Hippocampal formation (tissue), 2 donors: Measurements from ENCODE around the gene CD52.
"Not testable (repeated sequence)": the region's sequence is repeated elsewhere in the genome, so short reads cannot be mapped to it uniquely, and the experiment has no call there.

Source experiments
- DNase-seq, 2 donors: peaks; one replicate each; lab custom pipeline; 2025; lab: John Stamatoyannopoulos, UW

Gene CD52

DNA sequence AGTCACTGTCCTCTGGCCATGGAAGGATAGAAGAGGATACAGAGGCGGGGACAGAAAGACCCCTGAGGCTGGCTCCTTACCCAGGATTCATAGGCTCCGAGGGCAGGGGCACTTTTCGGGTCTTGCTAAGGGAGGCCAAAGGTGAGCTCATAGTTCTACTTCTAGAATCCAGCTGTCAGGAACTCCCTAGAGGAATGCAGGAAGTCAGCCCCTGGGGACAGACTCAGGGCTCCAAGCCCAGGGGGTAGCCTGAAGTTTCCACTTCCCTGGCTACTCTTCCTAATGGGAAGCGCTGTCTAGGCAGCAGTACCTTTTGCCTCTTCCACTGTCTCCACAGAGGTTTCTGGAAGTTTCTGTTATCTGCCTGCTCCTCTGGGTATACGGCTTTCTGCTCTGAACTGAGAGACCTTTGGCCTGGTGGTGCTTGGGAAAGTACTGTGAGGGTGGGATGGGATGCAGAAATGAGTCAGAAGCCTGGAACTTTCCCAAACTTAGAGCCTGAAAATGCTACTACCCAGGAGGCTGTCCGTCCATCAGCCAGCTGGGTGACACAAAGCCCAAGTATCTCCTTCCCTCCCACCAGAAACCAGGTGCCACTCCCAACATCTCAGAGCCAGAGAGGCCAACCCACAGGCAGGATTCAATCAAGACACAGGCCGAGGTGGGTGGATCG lies 14.9 kb upstream of the CD52 start:
- DNase-seq: no peak

DNA sequence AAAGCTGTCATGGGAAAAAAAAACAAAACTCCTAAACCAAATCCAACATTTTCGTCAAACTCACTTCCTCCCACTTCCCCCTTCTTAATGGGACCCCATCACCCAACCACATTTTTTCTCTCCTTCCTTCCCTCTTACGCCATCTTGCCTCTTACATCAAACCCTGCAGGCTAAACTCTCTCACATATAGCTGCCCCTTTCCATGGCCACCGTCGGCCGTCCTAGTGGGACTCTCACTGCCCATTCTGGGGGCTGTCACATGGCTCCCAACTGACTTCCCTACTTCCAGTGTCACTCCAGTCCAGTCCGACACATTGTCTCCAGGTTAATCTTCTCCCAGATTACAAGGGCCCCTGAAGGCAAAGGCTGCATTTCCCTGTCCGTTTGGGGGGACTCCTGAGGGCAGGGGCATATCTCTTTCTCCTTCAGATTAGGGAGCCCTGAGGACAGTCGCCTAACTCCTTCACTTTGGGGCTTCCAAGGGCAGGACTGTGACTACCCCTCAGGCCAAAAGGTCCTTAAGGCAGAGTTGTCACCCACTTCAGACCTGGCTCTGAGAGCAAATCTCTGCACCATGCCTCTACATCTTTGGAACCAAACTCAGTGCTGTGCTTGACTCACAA lies 12.0 kb upstream of the CD52 start:
- no peak for DNase-seq

DNA sequence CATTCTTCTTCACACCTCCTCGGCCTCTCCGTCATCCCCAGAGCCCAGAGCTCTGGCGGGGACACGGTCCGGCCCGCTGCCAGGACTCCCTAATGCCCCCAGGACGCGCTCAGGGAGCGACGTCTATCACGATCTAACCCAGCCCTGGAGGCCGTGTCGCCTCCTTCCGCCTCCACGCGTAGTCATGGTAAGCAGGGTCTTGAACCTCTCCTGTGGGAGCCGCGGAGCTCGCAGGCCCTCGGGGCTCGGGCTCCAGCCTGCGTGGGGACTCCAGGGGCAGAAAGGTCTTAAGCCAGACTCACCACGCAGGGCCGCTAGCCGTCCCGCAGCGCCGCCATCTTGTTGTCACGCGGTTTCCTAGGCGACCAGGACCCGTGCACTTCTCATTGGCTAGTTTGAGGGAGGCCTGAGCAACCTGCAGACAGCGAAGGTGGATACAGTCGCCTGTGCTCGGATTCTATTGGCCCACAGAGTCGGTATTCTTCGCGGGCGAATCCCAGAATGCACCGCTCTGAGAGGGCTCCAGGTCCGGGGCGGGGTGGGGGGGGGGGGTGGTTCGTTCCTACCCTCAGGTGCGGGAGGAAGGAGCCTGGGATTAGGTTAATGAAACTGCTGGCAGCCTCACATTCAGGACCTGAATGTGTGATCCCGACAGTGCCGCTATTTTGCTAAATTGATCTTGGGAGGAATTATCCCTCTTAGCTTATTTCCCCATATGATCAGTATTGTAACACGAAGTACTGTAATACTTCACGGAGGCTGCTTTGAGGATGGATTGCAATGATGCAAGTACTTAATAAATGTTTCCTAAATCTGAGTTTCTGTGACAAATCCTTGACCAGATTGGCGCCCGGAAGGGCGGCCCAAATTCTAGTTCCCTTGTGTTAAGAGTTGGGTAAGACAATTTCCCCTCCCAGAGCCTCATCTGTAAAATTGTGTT lies 11.2 kb upstream of the CD52 start, which contains the start of gene UBXN11:
Gene UBXN11 (minus strand): TSS at position 347 of the 940 bp plus-strand sequence. CDS start 3,753 bp downstream, outside the sequence.
- DNase-seq: peak; percentile 79 to 81

DNA sequence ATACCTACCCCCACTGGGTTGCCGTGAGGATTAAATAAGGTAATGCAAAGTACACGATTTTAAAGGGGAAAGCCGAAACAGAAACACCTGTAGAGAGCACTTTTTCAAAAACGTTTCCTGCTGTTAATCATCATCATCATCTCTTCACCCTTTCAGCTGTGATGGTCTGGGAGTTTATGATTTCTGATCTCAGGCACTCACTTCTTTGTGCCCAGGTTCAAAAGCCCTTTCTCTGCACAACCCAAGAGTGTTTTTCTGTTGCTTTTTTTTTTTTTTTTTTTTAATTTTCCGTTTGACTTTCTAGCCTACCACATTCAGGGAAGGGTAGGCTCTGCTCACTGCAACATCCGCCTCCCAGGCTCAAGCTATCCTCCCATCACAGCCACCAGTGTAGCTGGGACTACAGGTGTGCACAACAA lies 10.4 kb upstream of the CD52 start:
- DNase-seq: no peak

DNA sequence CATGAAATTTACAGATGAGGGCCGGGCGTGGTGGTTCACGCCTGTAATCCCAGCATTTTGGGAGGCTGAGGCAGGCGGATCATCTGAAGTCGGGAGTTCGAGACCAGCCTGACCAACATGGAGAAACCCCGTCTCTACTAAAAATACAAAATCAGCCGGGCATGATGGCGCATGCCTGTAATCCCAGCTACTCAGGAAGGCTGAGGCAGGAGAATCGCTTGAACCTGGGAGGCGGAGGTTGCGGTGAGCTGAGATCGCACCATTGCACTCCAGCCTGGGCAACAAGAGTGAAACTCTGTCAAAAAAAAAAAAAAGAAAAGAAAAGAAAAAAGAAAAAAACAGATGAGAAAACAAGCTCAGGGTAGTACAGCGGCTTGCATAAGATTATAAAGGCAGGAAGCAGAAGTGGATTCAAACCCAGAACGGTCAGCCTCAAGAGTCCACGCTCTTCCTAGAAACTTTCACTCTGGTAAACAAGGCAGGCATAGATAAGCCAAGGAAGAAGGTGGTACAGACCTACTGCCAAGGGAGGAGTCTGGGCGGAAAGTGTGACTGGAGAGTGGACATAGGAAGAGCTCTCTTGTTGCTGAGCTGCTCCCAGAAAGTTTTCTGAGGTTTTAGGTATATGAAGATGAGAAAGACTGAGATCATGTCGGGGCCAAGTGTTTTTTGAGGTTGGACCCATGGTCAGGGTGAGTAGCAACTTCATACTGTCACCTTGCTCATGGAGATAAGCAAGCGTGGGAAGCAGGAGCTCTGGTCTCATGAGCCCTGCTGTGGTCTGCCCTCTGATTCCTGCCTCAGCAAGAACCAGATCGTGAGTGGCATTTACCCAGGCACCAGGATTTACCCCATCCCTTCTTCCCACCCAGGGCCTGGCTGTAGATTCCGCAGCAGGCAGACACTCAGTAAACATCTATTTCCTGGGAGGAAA lies 9.5 kb upstream of the CD52 start:
- not testable (repeated sequence) for DNase-seq

DNA sequence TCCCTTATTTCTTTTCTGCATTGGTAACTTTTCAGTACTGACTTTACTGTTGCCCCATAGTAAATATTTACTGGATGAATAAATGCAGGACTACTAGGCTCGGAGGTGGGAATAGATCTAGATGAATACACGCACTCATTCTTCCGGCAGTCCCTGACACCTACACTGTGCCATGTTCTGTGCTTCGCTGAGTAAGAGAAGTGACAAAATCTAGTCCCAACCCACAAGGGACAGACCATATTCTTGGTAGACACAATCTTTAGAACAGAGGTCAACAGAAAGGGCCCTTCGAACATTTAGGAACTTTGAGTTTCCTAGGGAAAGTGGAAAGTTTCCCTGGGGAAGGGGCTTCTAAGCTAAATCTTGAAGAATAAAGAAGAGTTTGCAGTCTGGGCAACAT lies 3.3 kb upstream of the CD52 start:
- no peak for DNase-seq

DNA sequence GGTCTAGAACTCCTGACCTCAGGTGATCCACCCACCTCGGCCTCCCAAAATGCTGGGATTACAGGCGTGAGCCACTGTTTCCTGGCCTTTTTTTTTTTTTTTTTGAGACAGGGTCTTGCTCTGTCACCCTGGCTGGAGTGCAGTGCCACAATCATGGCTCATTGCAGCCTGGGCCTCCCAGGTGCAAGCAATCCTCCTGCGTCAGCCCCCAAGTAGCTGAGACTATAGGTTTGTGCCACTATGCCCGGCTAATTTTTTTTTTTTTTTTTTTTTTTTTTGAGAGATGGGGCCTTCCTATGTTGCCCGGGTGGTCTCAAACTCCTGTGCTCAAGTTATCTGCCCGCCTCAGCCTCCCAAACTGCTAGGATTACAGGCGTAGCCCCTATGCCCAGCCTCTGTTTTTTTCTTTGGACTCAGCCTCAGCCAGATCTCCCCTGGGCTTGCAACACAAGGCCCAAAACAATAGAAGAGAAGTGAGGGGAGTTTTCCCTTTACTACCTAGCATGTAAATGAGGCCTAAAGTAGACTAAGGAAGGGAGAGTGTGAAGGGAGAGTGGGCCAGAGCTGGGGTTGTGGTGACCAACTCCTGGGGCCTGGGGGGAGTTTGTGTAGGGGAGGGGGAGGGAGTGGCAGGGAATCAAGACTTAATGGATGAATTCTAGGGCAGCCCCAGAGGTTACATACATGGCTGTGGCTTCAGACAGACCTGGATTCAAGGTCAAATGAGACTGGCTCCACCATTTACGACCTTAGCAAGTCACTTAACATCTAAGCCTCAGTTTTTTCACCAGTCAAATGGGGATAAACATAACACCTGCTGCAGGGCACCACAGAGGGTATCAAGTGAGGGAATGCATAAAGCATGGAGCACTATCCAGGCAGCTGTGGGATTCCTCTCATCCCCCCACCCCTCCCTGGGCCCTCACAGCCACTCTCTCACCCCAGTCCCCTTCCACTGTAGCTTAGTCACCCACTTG lies 1.6 kb upstream of the CD52 start:
- DNase-seq: no peak

DNA sequence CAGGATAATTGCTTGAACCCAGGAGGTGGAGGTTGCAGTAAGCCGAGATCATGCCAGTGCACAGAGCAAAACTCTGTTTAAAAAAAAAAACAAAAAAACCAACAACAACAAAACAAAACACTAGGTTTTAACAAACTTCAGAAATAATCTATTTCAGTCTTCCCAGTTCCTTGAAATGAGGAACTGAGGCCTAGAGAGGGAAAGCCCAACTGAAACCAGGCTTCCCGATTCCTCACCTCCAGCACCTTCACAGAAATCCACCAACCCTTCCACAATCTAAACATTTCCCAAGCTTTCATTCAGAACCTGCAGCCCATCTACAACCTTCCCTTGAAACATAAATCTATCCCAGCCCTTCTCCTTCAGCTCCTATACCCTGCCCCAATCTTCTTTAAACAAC lies 612 bp upstream of the CD52 start:
- DNase-seq: no peak

DNA sequence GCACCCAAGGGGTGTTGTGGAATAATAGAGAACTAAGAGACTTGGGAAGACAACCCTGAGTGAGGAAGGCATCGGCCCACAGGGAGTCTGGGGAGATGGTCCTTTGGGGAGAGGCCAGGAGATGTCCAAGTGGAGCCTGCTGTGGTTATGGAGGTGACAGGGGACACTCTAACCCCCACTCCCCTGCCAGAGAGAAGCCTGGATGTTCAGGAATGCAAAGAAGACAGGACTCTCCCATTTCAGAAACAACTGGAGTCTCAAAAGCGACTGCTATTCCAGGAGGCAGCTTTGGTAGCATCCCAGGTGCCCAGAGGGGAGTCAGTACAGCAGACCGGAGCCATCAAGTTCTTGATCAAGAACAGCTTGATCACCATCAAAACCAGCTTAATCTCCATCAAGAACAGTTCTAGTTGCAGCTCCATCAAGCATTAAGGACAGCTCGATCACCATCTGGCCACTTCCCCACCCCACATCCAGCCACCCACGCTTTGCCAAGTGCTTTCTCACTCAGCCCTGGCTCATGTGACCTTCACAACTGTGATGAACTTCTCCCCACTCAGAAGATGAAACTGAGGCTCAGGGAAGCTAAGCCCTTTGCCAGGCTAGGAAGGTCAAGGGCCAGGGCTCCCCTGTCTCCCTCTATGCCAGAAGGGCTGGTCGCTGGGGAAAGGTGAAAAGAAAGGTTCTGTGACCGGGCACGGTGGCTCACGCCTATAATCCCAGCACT lies 743 bp downstream of the CD52 start:
- DNase-seq: no peak

DNA sequence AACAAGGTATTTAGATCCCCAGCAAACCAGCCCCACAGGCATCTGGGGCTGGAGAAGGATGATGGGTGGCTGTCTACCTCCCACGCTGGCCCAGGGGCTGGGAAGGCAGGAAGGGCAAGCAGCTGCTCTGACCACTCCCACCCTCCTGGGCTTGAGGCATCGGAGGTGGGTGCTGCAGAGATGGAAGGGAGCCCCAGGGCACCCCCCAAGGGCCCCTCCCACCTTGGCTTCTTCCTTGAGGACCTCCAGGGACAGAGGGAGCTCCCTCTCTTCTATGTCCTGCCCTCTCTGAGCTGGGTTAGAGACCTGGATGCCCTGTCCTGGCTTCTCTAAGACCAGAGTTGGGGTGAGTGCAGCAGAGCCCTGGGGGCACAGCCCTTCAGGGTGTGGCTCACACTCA lies 3.1 kb downstream of the CD52 start:
- DNase-seq: no peak

DNA sequence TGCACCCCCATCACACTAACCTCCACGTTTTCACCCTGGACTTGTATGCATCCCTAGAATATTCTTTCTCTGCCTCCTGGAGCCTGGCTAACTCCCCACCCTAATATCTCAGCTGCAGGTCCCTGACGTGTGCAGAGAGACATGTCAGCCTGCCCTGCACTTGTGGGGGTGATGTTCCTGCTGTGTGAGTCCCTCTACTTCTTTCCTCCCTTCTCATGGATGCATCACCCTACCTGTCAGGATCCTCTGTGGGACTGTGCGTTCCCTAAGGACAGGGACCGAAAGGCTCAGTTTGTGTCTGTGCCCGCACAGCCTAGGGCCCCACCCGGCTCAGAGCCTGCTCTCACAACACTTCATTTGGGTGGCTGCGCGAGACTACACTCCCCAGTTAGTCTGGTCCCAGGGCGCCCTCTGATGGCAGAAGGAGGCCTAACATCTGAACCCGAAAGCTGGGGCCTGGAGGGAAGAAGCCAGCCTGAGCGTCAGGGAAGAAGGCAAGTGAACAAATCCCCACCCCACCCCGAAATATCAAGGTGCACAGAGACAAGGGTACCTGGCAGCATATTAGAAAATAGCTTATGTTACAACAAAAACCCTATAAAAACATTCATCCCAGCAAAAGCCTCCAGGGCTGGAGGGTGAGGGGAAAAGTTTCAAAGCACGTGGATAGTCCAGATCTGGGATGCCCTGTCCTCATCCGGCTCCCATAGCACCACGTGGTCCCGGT lies 3.7 kb downstream of the CD52 start:
- peak; percentile 75 to 84 for DNase-seq

DNA sequence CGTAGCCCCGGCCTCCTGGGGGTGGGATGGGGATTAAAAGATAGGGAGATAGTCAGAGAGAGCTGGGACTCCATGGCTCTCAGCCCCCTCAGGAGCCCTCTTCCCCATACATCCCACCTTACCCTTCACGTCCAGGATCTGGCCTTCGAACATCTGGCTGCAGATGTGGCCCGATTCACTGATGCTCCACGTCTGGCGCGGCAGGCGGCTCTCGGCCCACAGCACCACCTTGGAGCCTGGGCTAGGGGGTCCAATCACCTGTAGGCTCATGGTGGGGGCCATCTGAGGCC lies 4.2 kb downstream of the CD52 start:
- no peak for DNase-seq

DNA sequence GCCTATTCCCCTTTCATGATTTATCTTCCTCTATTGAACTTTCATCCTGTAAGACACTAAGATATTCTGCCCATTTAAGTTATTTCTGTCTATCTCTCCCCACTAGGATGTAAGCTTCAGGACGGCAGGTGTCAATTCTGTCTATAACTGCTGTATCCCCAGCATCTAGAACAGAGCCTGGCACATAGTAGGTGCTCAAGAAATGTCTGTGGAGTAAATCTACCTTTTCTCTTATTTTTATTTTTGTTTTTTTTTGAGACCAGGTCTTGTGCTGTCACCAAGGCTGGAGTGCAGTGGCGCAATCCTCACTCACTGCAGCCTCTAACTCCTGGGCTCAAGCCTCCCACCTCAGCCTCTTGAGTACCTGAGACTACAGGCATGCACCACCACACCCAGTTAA lies 5.6 kb downstream of the CD52 start:
- no peak for DNase-seq

DNA sequence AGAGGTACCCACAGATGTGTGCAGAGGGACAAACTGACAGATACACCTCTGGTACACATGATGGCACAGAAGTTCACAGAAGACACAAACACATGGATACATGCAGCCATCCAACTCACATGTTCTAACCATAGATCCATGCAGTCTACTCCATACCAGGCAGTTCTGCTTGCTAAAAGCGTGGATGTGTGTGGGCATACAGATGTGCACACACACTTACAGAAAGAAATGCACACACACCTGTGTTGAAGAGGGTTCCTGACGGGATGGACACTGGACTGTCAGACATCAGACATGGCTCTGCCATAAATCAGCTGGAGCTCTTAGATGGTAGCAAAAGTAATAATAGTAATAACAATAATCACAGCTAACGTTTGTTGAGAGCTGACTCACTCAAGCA lies 6.8 kb downstream of the CD52 start:
- no peak for DNase-seq

DNA sequence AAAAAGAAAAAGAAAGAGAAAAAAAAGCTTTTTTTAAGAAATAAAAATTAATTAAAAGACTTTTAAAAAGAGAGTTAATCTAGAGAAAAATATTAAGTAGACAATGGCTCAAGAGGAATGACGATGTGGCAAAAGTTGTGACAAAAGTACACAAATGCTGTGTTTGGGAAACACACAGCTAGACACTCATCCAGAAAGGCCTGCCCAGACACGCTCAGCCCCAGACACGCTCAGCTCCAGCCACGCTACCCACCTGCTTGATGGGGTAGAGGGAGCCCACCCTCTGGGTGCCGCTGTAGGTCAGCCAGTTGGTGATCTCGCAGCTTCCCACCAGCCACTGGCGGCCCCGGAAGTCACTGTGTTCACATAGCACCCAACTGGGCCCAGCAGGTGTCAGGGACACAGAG lies 10.2 kb downstream of the CD52 start:
- DNase-seq: no peak

DNA sequence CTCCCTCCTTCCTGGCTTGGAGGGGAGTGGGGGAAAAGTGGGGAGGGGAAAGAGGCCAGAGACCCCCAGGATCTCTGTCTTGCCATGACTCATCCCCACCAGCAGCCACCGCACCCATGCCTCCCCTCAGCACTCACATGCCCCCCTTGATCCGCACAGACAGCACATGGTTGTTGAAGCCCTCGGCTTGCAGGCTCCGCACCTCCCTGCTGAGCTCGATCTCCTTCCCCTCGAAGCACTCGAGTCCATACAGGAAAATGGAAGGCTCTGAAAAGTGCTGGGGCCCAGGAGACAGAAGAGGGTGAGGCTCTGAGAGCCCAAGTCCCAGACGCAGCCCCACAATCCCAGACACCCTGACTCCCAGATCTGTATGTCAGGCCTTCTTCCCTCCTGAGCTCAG lies 10.8 kb downstream of the CD52 start:
- DNase-seq: no peak

DNA sequence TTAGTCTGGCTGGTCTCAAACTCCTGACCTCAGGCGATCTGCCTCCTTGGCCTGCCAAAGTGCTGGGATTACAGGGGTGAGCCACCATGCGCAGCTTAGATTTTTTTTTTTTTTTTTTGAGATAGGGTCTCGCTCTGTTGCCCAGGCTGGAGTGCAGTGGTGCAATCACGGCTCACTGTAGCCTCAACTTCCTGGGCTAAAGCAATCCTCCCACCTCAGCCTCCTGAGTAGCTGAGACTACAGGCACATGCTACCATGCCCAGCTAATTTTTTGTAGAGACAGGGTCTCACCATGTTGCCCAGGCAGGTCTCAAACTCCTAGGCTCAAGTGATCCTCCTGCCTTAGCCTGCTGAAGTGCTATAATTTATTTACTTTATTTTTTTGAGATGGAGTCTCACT lies 11.6 kb downstream of the CD52 start:
- DNase-seq: not testable (repeated sequence)

DNA sequence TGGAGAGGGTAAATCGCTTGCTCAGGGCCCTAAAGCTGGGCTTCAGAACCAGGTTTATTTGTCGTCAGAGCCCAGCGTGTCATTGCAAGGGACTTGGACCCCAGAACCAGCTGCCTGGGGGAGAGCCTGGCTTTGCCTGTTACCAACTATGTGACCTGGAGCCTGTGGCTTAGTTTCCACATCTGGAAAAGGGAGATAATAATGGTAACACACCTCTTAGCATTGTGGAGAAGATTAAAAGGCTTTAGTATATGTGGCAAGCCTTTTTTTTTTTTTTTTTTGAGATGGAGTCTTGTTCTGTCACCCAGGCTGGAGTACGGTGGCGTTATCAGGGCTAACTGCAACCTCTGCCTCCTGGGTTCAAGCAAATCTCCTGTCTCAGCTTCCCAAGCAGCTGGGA lies 12.5 kb downstream of the CD52 start:
- DNase-seq: no peak

DNA sequence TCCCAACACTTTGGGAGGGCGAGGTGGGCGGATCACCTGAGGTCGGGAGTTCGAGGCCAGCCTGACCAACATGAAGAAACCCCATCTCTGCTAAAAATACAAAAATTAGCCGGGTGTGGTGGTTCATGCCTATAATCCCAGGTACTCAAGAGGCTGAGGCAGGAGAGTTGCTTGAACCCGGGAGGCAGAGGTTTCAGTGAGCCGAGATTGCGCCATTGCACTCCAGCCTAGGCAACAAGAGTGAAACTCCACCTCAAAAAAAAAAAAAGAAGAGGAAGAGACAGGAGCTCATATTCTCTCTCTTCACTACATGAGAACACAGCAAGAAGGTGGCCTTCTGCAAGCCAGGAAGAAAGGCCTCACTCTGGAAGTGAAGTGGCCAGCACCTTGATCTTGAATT lies 15.6 kb downstream of the CD52 start:
- not testable (repeated sequence) for DNase-seq
